Kidney (tissue), 14 donors: Measurements from ENCODE around the gene TFPI. TPM values are rescaled to one million over a fixed set of nuclear protein-coding genes. Genes with fewer than 3 reads are reported as not detected.

ENCODE experiments used
- DNase-seq, 5 donors: peaks; one replicate each; pipeline ENCODE4 v3.0.0-alpha.2; 2013 to 2020
- FAIRE-seq: peaks from 2 replicates; lab custom pipeline; 2012; peaks lifted over from hg19 to GRCh38; lab: Jason Lieb, UNC
- H3K27ac ChIP-seq, 2 donors: one replicate each; pipeline ENCODE4 v1.7.0; 2013; ENCODE audit warnings: low read depth in 2 of 2, low read length in 2 of 2, inconsistent platforms in 1 of 2
- H3K27me3 ChIP-seq: one replicate; pipeline ENCODE4 v1.7.1; 2013; ENCODE audit warnings: low read length, inconsistent platforms; ENCODE audit not compliant: control insufficient read depth, insufficient read depth
- H3K36me3 ChIP-seq, 3 donors: one replicate each; pipeline versions ENCODE4 v1.7.0 to v1.7.1; 2013; ENCODE audit warnings: low read length in 3 of 3, control low read depth in 1 of 3, inconsistent platforms in 1 of 3; ENCODE audit not compliant: insufficient read depth in 3 of 3, control insufficient read depth in 2 of 3
- H3K4me1 ChIP-seq, 3 donors: one replicate each; pipeline versions ENCODE4 v1.7.0 to v1.7.1; 2013; ENCODE audit warnings: low read length in 3 of 3, inconsistent platforms in 1 of 3, low read depth in 1 of 3; ENCODE audit not compliant: control insufficient read depth in 2 of 3, insufficient read depth in 2 of 3
- H3K4me3 ChIP-seq, 3 donors: one replicate each; pipeline versions ENCODE4 v1.7.0 to v1.8.1; 2013; ENCODE audit warnings: low read length in 3 of 3, control low read depth in 1 of 3, inconsistent platforms in 1 of 3
- H3K9ac ChIP-seq, 3 donors: one replicate each; pipeline versions ENCODE4 v1.7.0 to v1.7.1; 2013; ENCODE audit warnings: low read length in 3 of 3, control low read depth in 1 of 3, inconsistent platforms in 1 of 3
- H3K9me3 ChIP-seq, 3 donors: one replicate each; pipeline versions ENCODE4 v1.7.0 to v1.7.1; 2013; ENCODE audit warnings: low read length in 3 of 3, control low read depth in 1 of 3, inconsistent platforms in 1 of 3; ENCODE audit not compliant: control insufficient read depth in 2 of 3, insufficient read depth in 1 of 3
- intact Hi-C: fragments of 100-400 bp; cut with DNase I; formaldehyde crosslinking; loops from one replicate; pipeline ENCODE4 v1.11.1; 2022
- polyA plus RNA-seq: library from polyadenylated mRNA; stranded (reverse); fragments of 350-450 nt; fragmentation: Illumina TruSeq; extraction: RNeasy Lipid Tissue Mini Kit (QIAGEN cat#74804); gene quantifications from one replicate; pipeline ENCODE4 v1.2.3, GENCODE V29; 2014; ENCODE audit warnings: low read depth, low replicate concordance; ENCODE audit not compliant: insufficient read depth
- total RNA-seq: library from RNA; stranded (reverse); fragmentation: NEBNext Ultra II Directional; extraction: Animal tissue kit (Norgen Biotek cat#: 25700); gene quantifications from one replicate; pipeline ENCODE4 v1.2.1, GENCODE V29; 2021
- TF ChIP-seq, protein P1 (sequence below): IDR thresholded peaks from 3 replicates; pipeline ENCODE4 v1.5.1; 2012; ENCODE audit warnings: mild to moderate bottlenecking, moderate library complexity, borderline replicate concordance; ENCODE audit not compliant: insufficient read depth; ENCODE audit errors: extremely low read depth
- donor health status: control.
- donor health status: control.
- donor health status: control.
- donor health status: control.
- donor health status: control.
- donor health status: DM: yes; HTN: yes; CAD: no.
- donor health status: Normal renal cell carcinoma (clear cell type).

Gene TFPI
- total and polyA plus RNA-seq, 2 donors from 2014 or later: 26.2 to 266 TPM

GRCh38 chr2:187525163-187525900, 28.9 kb downstream of the TFPI start:
- Histone ChIP-seq H3K27me3 (no peaks in the 10 kb centered on the region), H3K9me3 (no peaks in the 10 kb centered on the region), H3K36me3 (no peaks in the 10 kb centered on the region), H3K9ac (no peak overlapping the region), H3K4me1 (no peaks in the 10 kb centered on the region), H3K27ac (no peak overlapping the region), H3K4me3 (no peak overlapping the region)
- DNase-seq: no peak
- intact Hi-C loops: no loop called here
- no peak for FAIRE-seq
- TF ChIP-seq, protein P1, sequence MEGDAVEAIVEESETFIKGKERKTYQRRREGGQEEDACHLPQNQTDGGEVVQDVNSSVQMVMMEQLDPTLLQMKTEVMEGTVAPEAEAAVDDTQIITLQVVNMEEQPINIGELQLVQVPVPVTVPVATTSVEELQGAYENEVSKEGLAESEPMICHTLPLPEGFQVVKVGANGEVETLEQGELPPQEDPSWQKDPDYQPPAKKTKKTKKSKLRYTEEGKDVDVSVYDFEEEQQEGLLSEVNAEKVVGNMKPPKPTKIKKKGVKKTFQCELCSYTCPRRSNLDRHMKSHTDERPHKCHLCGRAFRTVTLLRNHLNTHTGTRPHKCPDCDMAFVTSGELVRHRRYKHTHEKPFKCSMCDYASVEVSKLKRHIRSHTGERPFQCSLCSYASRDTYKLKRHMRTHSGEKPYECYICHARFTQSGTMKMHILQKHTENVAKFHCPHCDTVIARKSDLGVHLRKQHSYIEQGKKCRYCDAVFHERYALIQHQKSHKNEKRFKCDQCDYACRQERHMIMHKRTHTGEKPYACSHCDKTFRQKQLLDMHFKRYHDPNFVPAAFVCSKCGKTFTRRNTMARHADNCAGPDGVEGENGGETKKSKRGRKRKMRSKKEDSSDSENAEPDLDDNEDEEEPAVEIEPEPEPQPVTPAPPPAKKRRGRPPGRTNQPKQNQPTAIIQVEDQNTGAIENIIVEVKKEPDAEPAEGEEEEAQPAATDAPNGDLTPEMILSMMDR: no peak

- no peaks in the 10 kb centered on the region for H3K27me3 ChIP-seq
- no peaks in the 10 kb centered on the region for H3K9me3 ChIP-seq
- no peak for DNase-seq
- FAIRE-seq: no peak
- TF ChIP-seq, protein P1: no peak
- intact Hi-C loops: no loop called here
- H3K9ac ChIP-seq: no peak overlapping the region
- H3K36me3 ChIP-seq: no peaks in the 10 kb centered on the region
- no peaks in the 10 kb centered on the region for H3K4me1 ChIP-seq
- no peak overlapping the region for H3K27ac ChIP-seq
- H3K4me3 ChIP-seq: no peak overlapping the region
Measured at GRCh38 chr2:187523325-187523724, 30.9 kb downstream of the TFPI start.

- FAIRE-seq: no peak
- Histone ChIP-seq H3K9me3 (peaks cover 0 to 4% (median 0%) of the 10 kb centered on the region in 3 donors), H3K4me3 (no peak overlapping the region), H3K36me3 (no peaks in the 10 kb centered on the region), H3K9ac (no peak overlapping the region), H3K27me3 (no peaks in the 10 kb centered on the region), H3K27ac (no peak overlapping the region), H3K4me1 (no peaks in the 10 kb centered on the region)
- peak in 1 of 5 donors; percentile 19 for DNase-seq
- TF ChIP-seq, protein P1: no peak
- intact Hi-C loops: no loop called here
Measured at GRCh38 chr2:187520121-187520624, 34.1 kb downstream of the TFPI start.
